Measurements from ENCODE around the gene ZBTB38.

GRCh38 chr3:141334627-141335250 is 33.6 kb upstream of the ZBTB38 start:
- TF ChIP-seq, protein P1, sequence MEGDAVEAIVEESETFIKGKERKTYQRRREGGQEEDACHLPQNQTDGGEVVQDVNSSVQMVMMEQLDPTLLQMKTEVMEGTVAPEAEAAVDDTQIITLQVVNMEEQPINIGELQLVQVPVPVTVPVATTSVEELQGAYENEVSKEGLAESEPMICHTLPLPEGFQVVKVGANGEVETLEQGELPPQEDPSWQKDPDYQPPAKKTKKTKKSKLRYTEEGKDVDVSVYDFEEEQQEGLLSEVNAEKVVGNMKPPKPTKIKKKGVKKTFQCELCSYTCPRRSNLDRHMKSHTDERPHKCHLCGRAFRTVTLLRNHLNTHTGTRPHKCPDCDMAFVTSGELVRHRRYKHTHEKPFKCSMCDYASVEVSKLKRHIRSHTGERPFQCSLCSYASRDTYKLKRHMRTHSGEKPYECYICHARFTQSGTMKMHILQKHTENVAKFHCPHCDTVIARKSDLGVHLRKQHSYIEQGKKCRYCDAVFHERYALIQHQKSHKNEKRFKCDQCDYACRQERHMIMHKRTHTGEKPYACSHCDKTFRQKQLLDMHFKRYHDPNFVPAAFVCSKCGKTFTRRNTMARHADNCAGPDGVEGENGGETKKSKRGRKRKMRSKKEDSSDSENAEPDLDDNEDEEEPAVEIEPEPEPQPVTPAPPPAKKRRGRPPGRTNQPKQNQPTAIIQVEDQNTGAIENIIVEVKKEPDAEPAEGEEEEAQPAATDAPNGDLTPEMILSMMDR (conservative IDR thresholded peaks at IDR 0.05) = no peak
- TF ChIP-seq EZH2 (IDR thresholded peaks at IDR 0.05; ENCODE audit: low read depth) = no peak
